Stimulated activated effector memory CD8-positive, alpha-beta T cell treated with anti-CD3 and anti-CD28 coated beads, Interleukin-12 subunit alpha, Interleukin-12 subunit beta, amount 100 ng/mL, for 72 hours (primary cell): Measurements from ENCODE around the gene THSD4.

Source experiments
- ATAC-seq: fragments of 150-1000 bp; cut with Tn5 transposase; 2 replicates; pipeline ENCODE4 v1.10.0; 2021
- DNase-seq, 2 donors: peaks; one replicate each; pipeline ENCODE4 v3.0.0; 2021 to 2022; ENCODE audit warnings: low spot score in 2 of 2
- H3K27ac Mint-ChIP-seq: one replicate; pipeline ENCODE4 v1.8.0; 2022; ENCODE audit warnings: mild to moderate bottlenecking, mixed read lengths
- H3K36me3 Mint-ChIP-seq: one replicate; pipeline ENCODE4 v1.8.0; 2022; ENCODE audit warnings: mild to moderate bottlenecking, mixed read lengths
- H3K4me1 Mint-ChIP-seq: one replicate; pipeline ENCODE4 v1.8.0; 2022; ENCODE audit warnings: mixed read lengths
- H3K4me3 Mint-ChIP-seq: one replicate; pipeline ENCODE4 v1.8.0; 2022; ENCODE audit warnings: mild to moderate bottlenecking, mixed read lengths
- H3K9me3 Mint-ChIP-seq: one replicate; pipeline ENCODE4 v1.8.0; 2022; ENCODE audit warnings: mixed read lengths

Gene THSD4

DNA sequence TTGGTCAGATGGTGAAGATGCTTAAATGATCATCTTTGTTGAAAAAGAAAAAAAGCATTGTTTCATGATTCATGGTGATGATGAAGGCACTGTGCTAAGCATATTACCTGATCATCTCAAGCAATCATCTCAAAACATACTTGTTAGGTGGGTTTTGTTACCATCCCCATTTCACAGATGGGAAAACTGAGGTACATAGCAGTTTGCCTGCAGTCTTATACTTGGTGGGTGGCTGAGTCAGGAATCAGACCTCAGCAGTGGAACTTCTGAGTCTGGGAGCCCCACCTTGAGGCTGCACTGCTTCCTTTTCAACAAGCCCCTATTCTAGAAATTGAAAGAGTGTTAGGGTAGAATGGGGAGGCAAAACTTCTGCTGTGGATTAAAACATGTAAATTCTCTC is 341.1 kb downstream of the THSD4 start:
- no peak overlapping the region for H3K4me3 Mint-ChIP-seq
- no peak for DNase-seq
- H3K4me1 Mint-ChIP-seq = no peaks in the 10 kb centered on the region
- no peak overlapping the region for H3K27ac Mint-ChIP-seq
- ATAC-seq = no peak
- no peaks in the 10 kb centered on the region for H3K36me3 Mint-ChIP-seq
- H3K9me3 Mint-ChIP-seq = no peaks in the 10 kb centered on the region

- Mint-ChIP-seq H3K27ac (no peak overlapping the region), H3K4me1 (no peaks in the 10 kb centered on the region), H3K36me3 (no peaks in the 10 kb centered on the region), H3K4me3 (no peak overlapping the region), H3K9me3 (no peaks in the 10 kb centered on the region)
- ATAC-seq = no peak
- no peak for DNase-seq
These were observed 341.5 kb downstream of the THSD4 start for GRCh38 chr15:71456811-71457210.

DNA sequence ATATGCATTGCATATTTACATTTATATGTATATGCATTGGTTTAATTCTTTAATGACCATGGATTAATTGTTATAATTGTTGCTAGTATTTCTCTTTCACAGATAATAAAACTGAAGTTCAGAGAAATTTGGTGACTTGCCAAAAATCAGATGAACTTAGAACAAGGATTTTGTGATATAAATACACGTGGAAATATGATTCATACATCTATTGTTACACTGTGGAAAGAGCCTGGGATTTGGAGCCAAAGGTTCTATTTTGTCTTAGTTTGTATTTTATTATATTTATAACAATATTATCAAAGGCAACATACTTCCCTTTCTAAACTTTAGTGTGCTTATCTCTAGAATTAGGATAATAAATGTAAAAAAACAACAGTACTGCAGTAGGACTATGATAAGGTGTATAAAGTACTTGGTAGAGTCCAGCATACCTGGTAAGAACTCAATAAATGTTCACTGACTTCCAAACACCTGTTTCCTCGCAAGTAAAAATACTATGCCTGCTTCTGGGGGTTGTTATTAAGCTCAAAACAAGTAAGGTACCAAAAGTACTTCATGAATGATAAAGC is 342.9 kb downstream of the THSD4 start:
- ATAC-seq (no peak), DNase-seq (no peak)
- no peaks in the 10 kb centered on the region for H3K4me1 Mint-ChIP-seq
- H3K27ac Mint-ChIP-seq = no peak overlapping the region
- no peaks in the 10 kb centered on the region for H3K36me3 Mint-ChIP-seq
- no peaks in the 10 kb centered on the region for H3K9me3 Mint-ChIP-seq
- H3K4me3 Mint-ChIP-seq = no peak overlapping the region

DNA sequence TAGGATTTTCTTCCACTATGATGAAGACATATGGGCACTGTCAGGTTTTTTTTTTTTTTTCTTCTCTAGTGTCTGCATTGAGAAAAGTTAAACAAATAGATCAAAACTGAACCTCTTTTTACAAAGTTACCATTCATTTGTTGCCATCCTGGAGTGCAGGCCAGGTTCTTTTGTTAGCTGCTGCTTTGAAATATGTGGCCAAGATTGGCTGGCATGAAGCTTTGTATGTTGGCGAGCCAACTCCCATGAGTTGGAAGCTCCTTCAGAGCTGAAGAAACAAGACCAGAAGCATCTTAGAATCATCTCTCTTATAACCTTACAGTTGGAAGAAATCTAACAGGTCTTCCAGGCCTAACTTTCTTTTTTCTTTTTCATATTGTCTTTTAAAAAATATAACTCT is 346.5 kb downstream of the THSD4 start:
- DNase-seq (no peak), ATAC-seq (no peak)
- no peaks in the 10 kb centered on the region for H3K36me3 Mint-ChIP-seq
- no peaks in the 10 kb centered on the region for H3K9me3 Mint-ChIP-seq
- no peak overlapping the region for H3K27ac Mint-ChIP-seq
- no peaks in the 10 kb centered on the region for H3K4me1 Mint-ChIP-seq
- H3K4me3 Mint-ChIP-seq = no peak overlapping the region

DNA sequence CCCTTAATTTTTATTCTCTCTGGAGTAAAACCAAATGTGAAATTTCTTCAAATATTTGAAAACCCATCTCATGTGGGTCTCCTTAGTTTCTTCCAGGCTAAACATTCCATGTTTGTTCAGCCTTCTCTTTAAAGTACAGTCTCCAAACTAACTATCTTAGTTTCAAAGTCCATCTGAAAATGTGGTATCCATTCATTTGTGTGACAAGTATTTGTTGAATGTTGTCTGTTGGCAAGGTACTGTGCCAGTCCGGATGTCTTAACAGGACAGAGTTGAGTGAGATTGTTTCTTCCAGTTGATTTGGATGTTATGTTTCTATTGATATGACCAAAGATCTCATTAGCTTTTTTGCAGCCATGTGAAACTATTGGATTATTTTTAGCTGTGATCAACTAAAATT is 347.4 kb downstream of the THSD4 start:
- Mint-ChIP-seq H3K36me3 (no peaks in the 10 kb centered on the region), H3K4me3 (no peak overlapping the region), H3K27ac (no peak overlapping the region), H3K9me3 (no peaks in the 10 kb centered on the region), H3K4me1 (no peaks in the 10 kb centered on the region)
- DNase-seq = no peak
- ATAC-seq = no peak

- Mint-ChIP-seq H3K36me3 (no peaks in the 10 kb centered on the region), H3K4me1 (no peaks in the 10 kb centered on the region), H3K27ac (no peak overlapping the region), H3K4me3 (no peak overlapping the region), H3K9me3 (no peaks in the 10 kb centered on the region)
- no peak for ATAC-seq
- DNase-seq = no peak
These were observed 347.9 kb downstream of the THSD4 start for GRCh38 chr15:71463156-71463665.

DNA sequence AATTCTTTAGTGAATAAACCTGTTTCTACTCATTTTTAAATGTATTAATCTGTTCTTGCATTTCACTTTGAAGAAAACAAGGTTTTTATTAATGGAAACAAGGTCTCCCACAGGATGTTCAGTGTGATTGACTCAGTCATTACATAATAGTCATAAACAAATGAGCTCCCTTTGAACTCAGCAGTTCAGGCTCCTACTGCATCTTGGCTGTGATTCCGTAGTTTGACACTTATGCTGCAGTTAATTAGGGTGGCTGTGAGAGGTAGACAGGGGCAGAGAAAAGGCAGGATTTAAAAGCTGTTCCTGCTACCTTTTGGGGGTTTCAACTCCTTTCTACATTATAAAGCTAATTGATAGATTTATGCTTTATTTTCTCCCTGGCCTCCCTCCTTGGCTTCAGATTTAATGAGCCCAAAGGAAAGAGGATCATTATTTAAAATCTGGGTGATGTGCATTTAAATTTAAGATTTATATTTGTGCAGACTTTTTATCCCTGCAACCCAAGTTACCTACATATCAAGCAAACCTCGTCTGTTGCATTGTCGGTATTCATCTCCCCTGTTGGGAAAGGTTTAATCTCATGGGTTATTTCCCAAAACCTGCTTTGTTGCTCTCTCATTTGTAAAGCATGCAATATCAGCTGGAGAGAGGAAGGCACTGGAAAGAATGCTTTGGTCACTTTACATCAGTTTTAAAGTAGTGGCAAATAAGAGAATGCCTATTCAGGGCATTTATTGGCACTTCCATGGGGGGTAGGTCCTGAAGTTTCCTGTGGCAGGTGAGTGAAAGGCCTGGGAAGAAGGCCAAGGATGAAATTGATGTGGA is 350.1 kb downstream of the THSD4 start:
- no peaks in the 10 kb centered on the region for H3K9me3 Mint-ChIP-seq
- no peak for DNase-seq
- ATAC-seq = no peak

GRCh38 chr15:71468715-71469114 is 353.4 kb downstream of the THSD4 start:
- DNase-seq (no peak), ATAC-seq (no peak)
- no peak overlapping the region for H3K4me3 Mint-ChIP-seq
- H3K4me1 Mint-ChIP-seq = no peaks in the 10 kb centered on the region
- H3K27ac Mint-ChIP-seq = no peak overlapping the region
- H3K36me3 Mint-ChIP-seq = no peaks in the 10 kb centered on the region
- no peaks in the 10 kb centered on the region for H3K9me3 Mint-ChIP-seq

More for the DNA sequence above, 350.1 kb downstream of the THSD4 start:
- Mint-ChIP-seq H3K36me3 (no peaks in the 10 kb centered on the region), H3K4me3 (no peak overlapping the region), H3K4me1 (no peaks in the 10 kb centered on the region), H3K27ac (no peak overlapping the region)

GRCh38 chr15:71469413-71469812 is 354.1 kb downstream of the THSD4 start:
- H3K4me3 Mint-ChIP-seq = no peak overlapping the region
- H3K9me3 Mint-ChIP-seq = no peaks in the 10 kb centered on the region
- H3K4me1 Mint-ChIP-seq = no peaks in the 10 kb centered on the region
- no peaks in the 10 kb centered on the region for H3K36me3 Mint-ChIP-seq
- no peak overlapping the region for H3K27ac Mint-ChIP-seq
- ATAC-seq (no peak), DNase-seq (no peak)

DNA sequence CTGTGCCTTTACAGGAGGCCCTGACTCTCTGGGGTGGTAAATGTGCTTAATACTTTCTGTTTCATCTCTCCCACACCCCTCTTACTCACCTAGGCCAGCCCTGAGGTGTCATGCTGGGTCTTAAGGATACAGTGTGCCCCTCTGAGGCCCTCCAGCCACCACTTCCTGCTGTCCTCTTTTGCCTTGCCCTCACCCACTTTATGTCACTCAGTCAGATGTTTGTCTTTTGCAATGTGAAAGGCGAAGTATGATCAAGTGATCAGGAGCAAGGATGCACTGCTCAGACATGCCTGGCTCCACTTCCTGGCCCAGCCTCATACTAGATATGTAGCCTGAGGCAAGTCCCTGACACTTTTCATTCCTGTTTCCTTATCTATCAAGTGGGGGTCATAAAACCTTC is 356.1 kb downstream of the THSD4 start:
- Mint-ChIP-seq H3K4me1 (no peaks in the 10 kb centered on the region), H3K4me3 (no peak overlapping the region), H3K36me3 (no peaks in the 10 kb centered on the region), H3K27ac (no peak overlapping the region), H3K9me3 (no peaks in the 10 kb centered on the region)
- DNase-seq = no peak
- ATAC-seq = peak; percentile 53

- Mint-ChIP-seq H3K27ac (no peak overlapping the region), H3K4me3 (no peak overlapping the region), H3K36me3 (no peaks in the 10 kb centered on the region), H3K4me1 (no peaks in the 10 kb centered on the region), H3K9me3 (no peaks in the 10 kb centered on the region)
- DNase-seq (no peak), ATAC-seq (no peak)
These were observed 357.3 kb downstream of the THSD4 start for GRCh38 chr15:71472566-71472965.

- H3K36me3 Mint-ChIP-seq = no peaks in the 10 kb centered on the region
- DNase-seq (no peak), ATAC-seq (no peak)
- no peak overlapping the region for H3K27ac Mint-ChIP-seq
- H3K9me3 Mint-ChIP-seq = no peaks in the 10 kb centered on the region
- no peak overlapping the region for H3K4me3 Mint-ChIP-seq
- no peaks in the 10 kb centered on the region for H3K4me1 Mint-ChIP-seq
These were observed 358.5 kb downstream of the THSD4 start for GRCh38 chr15:71473751-71474150.

- H3K36me3 Mint-ChIP-seq = no peaks in the 10 kb centered on the region
- ATAC-seq (no peak), DNase-seq (no peak)
- no peak overlapping the region for H3K27ac Mint-ChIP-seq
- no peak overlapping the region for H3K4me3 Mint-ChIP-seq
- H3K4me1 Mint-ChIP-seq = no peaks in the 10 kb centered on the region
- no peaks in the 10 kb centered on the region for H3K9me3 Mint-ChIP-seq
These were observed 361.6 kb downstream of the THSD4 start for GRCh38 chr15:71476823-71477222.

DNA sequence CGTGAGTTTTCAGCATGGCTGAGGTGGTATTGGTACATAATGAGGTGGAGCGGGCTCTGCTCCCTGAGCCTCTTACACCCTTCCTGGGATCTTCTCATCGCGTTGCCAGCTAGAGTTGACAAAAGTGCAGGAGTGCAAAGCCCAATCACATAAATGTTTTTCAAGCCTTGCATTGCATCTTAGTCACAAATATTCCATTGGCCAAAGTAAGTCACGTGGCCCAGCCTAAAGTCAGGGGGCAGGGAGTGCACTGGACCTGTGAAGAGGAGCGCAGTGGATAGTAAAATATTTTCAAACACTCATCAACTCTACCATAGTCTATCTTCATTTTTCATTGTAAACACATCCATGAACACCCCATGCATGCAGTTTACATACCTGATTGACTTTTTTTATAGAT is 365.3 kb downstream of the THSD4 start:
- H3K36me3 Mint-ChIP-seq = no peaks in the 10 kb centered on the region
- DNase-seq = no peak
- H3K9me3 Mint-ChIP-seq = no peaks in the 10 kb centered on the region
- H3K4me1 Mint-ChIP-seq = no peaks in the 10 kb centered on the region
- H3K27ac Mint-ChIP-seq = no peak overlapping the region
- ATAC-seq = no peak
- no peak overlapping the region for H3K4me3 Mint-ChIP-seq

- H3K27ac Mint-ChIP-seq = no peak overlapping the region
- no peak overlapping the region for H3K4me3 Mint-ChIP-seq
- ATAC-seq = no peak
- H3K4me1 Mint-ChIP-seq = no peaks in the 10 kb centered on the region
- no peaks in the 10 kb centered on the region for H3K9me3 Mint-ChIP-seq
- no peak for DNase-seq
- H3K36me3 Mint-ChIP-seq = no peaks in the 10 kb centered on the region
These were observed 368.8 kb downstream of the THSD4 start for GRCh38 chr15:71484080-71484479.

- DNase-seq = no peak
- Mint-ChIP-seq H3K4me3 (no peak overlapping the region), H3K9me3 (no peaks in the 10 kb centered on the region), H3K36me3 (no peaks in the 10 kb centered on the region), H3K27ac (no peak overlapping the region), H3K4me1 (no peaks in the 10 kb centered on the region)
- ATAC-seq = no peak
These were observed 369.9 kb downstream of the THSD4 start for GRCh38 chr15:71485094-71485693.
